GM12878 (cell line): ENCODE results near the gene AOPEP.

Source experiments
- CEBPB ChIP-seq, 2 experiments: fragments of 150-350 bp in 1 of 2; IDR thresholded peaks; 2 replicates each; pipeline ENCODE4 v1.6.1; 2012 to 2014; ENCODE audit warnings: low read depth in 2 of 2, low read length in 2 of 2, borderline replicate concordance in 1 of 2, inconsistent platforms in 1 of 2
- CTCF ChIP-seq, 3 experiments: IDR thresholded peaks in 2 of 3; conservative IDR thresholded peaks in 1 of 3; 2 replicates each; pipeline ENCODE4 v1.5.1; 2011; ENCODE audit warnings: low read depth in 3 of 3, low read length in 3 of 3, mild to moderate bottlenecking in 3 of 3, control low read depth in 2 of 3, moderate library complexity in 2 of 3, inconsistent platforms in 1 of 3, mixed read lengths in 1 of 3; ENCODE audit not compliant: control insufficient read depth in 2 of 3, insufficient read depth in 1 of 3; ENCODE audit errors: extremely low read depth in 1 of 3
- EGR1 ChIP-seq, 2 experiments: IDR thresholded peaks; 1 replicate in 1 of 2; 2 replicates in 1 of 2; pipeline ENCODE4 v1.6.1; 2011 to 2012; ENCODE audit warnings: low read depth in 2 of 2, low read length in 2 of 2, borderline replicate concordance in 1 of 2, mild to moderate bottlenecking in 1 of 2, moderate library complexity in 1 of 2
- ETV6 ChIP-seq, 2 experiments: fragments of 450-650 bp in 1 of 2; IDR thresholded peaks in 1 of 2; conservative IDR thresholded peaks in 1 of 2; 2 replicates each; pipeline ENCODE4 v1.6.1; 2014; ENCODE audit warnings: antibody characterized with exemption in 1 of 2, borderline replicate concordance in 1 of 2, low read depth in 1 of 2, mild to moderate bottlenecking in 1 of 2, moderate library complexity in 1 of 2
- FOXM1 ChIP-seq: IDR thresholded peaks from 2 replicates; pipeline ENCODE4 v1.6.1; 2012; ENCODE audit warnings: low read depth, mild to moderate bottlenecking, inconsistent platforms, low read length, moderate library complexity
- LARP7 ChIP-seq: fragments of 450-650 bp; IDR thresholded peaks from 2 replicates; pipeline ENCODE4 v1.6.1; 2017; ENCODE audit warnings: mild to moderate bottlenecking
- POLR2A ChIP-seq: IDR thresholded peaks from 2 replicates; pipeline ENCODE4 v1.6.1; 2011; ENCODE audit warnings: low read depth, mild to moderate bottlenecking, low read length
- POLR2AphosphoS5 ChIP-seq: IDR thresholded peaks from 2 replicates; pipeline ENCODE4 v1.6.1; 2011; ENCODE audit warnings: mild to moderate bottlenecking, low read length, inconsistent platforms
- SIN3A ChIP-seq: IDR thresholded peaks from 2 replicates; pipeline ENCODE4 v1.6.1; 2012; ENCODE audit warnings: low read depth, low read length, improper control_type of control experiment
- STAT3 ChIP-seq: IDR thresholded peaks from 2 replicates; pipeline ENCODE4 v1.6.1; 2011; ENCODE audit warnings: low read depth, low read length, improper control_type of control experiment
- TCF3 ChIP-seq: IDR thresholded peaks from 2 replicates; pipeline ENCODE4 v1.6.1; 2012; ENCODE audit warnings: low read depth, mild to moderate bottlenecking, low read length, borderline replicate concordance; ENCODE audit not compliant: insufficient read depth
- ZZZ3 ChIP-seq: IDR thresholded peaks from 2 replicates; pipeline ENCODE4 v1.6.1; 2011; ENCODE audit warnings: low read depth; ENCODE audit not compliant: control insufficient read depth, insufficient read length

GRCh38 chr9:94811074-94811473 is 84.6 kb downstream of the AOPEP start:
- no peak for TF ChIP-seq ZZZ3
- TF ChIP-seq FOXM1, result no peak
- no peak for TF ChIP-seq CTCF (IDR thresholded peaks at IDR 0.05 in 2 of 3, conservative IDR thresholded peaks at IDR 0.05 in 1 of 3; ENCODE audit: control insufficient read depth in 2 of 3, extremely low read depth in 1 of 3, insufficient read depth in 1 of 3, low read depth in 3 of 3, low read length in 3 of 3)
- no peak for TF ChIP-seq SIN3A
- TF ChIP-seq ETV6 (conservative IDR thresholded peaks at IDR 0.05 in 1 of 2, IDR thresholded peaks at IDR 0.05 in 1 of 2; ENCODE audit: borderline replicate concordance in 1 of 2, low read depth in 1 of 2), result no peak
- TF ChIP-seq LARP7, result no peak
- TF ChIP-seq STAT3, result no peak
- no peak for TF ChIP-seq TCF3
- TF ChIP-seq POLR2A, result no peak
- no peak for TF ChIP-seq POLR2AphosphoS5
- TF ChIP-seq CEBPB (IDR thresholded peaks at IDR 0.05; ENCODE audit: borderline replicate concordance in 1 of 2, low read depth in 2 of 2, low read length in 2 of 2), result no peak
- TF ChIP-seq EGR1 (IDR thresholded peaks at IDR 0.05; ENCODE audit: borderline replicate concordance in 1 of 2, low read depth in 2 of 2, low read length in 2 of 2), result no peak
